K562 (cell line): ENCODE measurements around the gene F2RL1. TPM values are rescaled to one million over a fixed set of nuclear protein-coding genes. Genes with fewer than 3 reads are reported as not detected.
A peak's percentile ranks its signal among the peaks of the same experiment; 100 is the strongest.

Experiments
- CBX5 ChIP-seq: IDR thresholded peaks from 2 replicates; pipeline ENCODE4 v1.6.1; 2014; ENCODE audit warnings: low read depth, borderline replicate concordance
- E2F3 ChIP-seq: fragments of 250-450 bp; sonication (Bioruptor Pico); IDR thresholded peaks from 2 replicates; pipeline ENCODE4 v1.4.0; 2020; ENCODE audit warnings: mild to moderate bottlenecking
- E2F8 ChIP-seq: fragments of 450-650 bp; IDR thresholded peaks from 2 replicates; pipeline ENCODE4 v1.7.1; 2018; ENCODE audit warnings: mild to moderate bottlenecking, low read depth; ENCODE audit not compliant: partially characterized antibody
- FUS ChIP-seq: fragments of 200-400 bp; formaldehyde crosslinking; optimal IDR thresholded peaks from 2 replicates; pipeline ENCODE3; 2017; ENCODE audit warnings: low read depth, low read length
- GTF2F1 ChIP-seq: IDR thresholded peaks from 2 replicates; pipeline ENCODE4 v1.6.1; 2011; ENCODE audit warnings: low read depth, low read length, improper control_type of control experiment
- HDGF ChIP-seq: fragments of 450-650 bp; IDR thresholded peaks from 2 replicates; pipeline ENCODE4 v1.6.1; 2016
- HNRNPLL ChIP-seq: fragments of 200-400 bp; formaldehyde crosslinking; IDR thresholded peaks from 2 replicates; pipeline ENCODE4 v1.6.1; 2017; ENCODE audit warnings: low read length, low read depth, mild to moderate bottlenecking; ENCODE audit not compliant: poor library complexity, severe bottlenecking
- MTF1 ChIP-seq: fragments of 250-450 bp; sonication (Bioruptor Pico); IDR thresholded peaks from 2 replicates; pipeline ENCODE4 v1.9.0; 2021; ENCODE audit warnings: moderate library complexity, mild to moderate bottlenecking, inconsistent platforms, borderline replicate concordance
- MYNN ChIP-seq, 2 experiments: sonication (generic); formaldehyde crosslinking in 1 of 2; IDR thresholded peaks; 2 replicates each; pipeline versions ENCODE4 v1.5.0 to v1.6.1; 2016 to 2020; ENCODE audit warnings: antibody characterized with exemption in 1 of 2, missing genetic modification reagents in 1 of 2
- NBN ChIP-seq: fragments of 450-650 bp; IDR thresholded peaks from 2 replicates; pipeline ENCODE4 v1.6.1; 2016; ENCODE audit warnings: low read depth, mild to moderate bottlenecking
- NFYB ChIP-seq: IDR thresholded peaks from 2 replicates; pipeline ENCODE4 v1.6.1; 2011; ENCODE audit warnings: mild to moderate bottlenecking, moderate library complexity; ENCODE audit not compliant: insufficient read length; ENCODE audit errors: extremely low read depth
- NR2C2 ChIP-seq, 2 experiments: fragments of 200-800 bp in 1 of 2; sonication (Bioruptor generic) in 1 of 2; sonication (generic) in 1 of 2; formaldehyde crosslinking in 1 of 2; IDR thresholded peaks; 2 replicates each; pipeline versions ENCODE4 v1.6.1 to v1.8.0; 2016 to 2022; ENCODE audit warnings: mild to moderate bottlenecking in 1 of 2, missing compliant biosample characterization in 1 of 2, missing genetic modification characterization in 1 of 2, missing genetic modification reagents in 1 of 2
- POLR2A ChIP-seq: fragments of 450-650 bp; conservative IDR thresholded peaks from 2 replicates; pipeline ENCODE4 v1.6.1; 2016
- SMAD4 ChIP-seq: fragments of 250-450 bp; sonication (Bioruptor Pico); conservative IDR thresholded peaks from 2 replicates; pipeline ENCODE4 v1.8.0; 2021; ENCODE audit warnings: inconsistent platforms, mild to moderate bottlenecking, moderate library complexity
- SOX6 ChIP-seq: fragments of 450-650 bp; IDR thresholded peaks from 2 replicates; pipeline ENCODE4 v1.6.1; 2014; ENCODE audit warnings: mild to moderate bottlenecking
- TAF1 ChIP-seq: IDR thresholded peaks from 2 replicates; pipeline ENCODE4 v1.6.1; 2011; ENCODE audit warnings: mild to moderate bottlenecking, low read length, moderate library complexity; ENCODE audit not compliant: insufficient read depth, control insufficient read depth, severe bottlenecking; ENCODE audit errors: extremely low read depth
- TCFL5 ChIP-seq: fragments of 250-450 bp; sonication (Bioruptor Pico); conservative IDR thresholded peaks from 2 replicates; pipeline ENCODE4 v1.6.1; 2021; ENCODE audit warnings: mild to moderate bottlenecking, moderate library complexity, matching md5 sums
- THAP12 ChIP-seq: fragments of 250-450 bp; sonication (Bioruptor Pico); IDR thresholded peaks from 2 replicates; pipeline ENCODE4 v1.9.0; 2021; ENCODE audit warnings: mild to moderate bottlenecking, inconsistent platforms
- ZBTB7A ChIP-seq: IDR thresholded peaks from 2 replicates; pipeline ENCODE4 v1.6.1; 2011; ENCODE audit warnings: low read depth, mild to moderate bottlenecking, low read length, moderate library complexity, borderline replicate concordance; ENCODE audit not compliant: control insufficient read depth
- ZNF197 ChIP-seq: fragments of 200-800 bp; sonication (Bioruptor generic); IDR thresholded peaks from 2 replicates; pipeline ENCODE4 v1.6.1; 2016; ENCODE audit warnings: low read depth, missing genetic modification characterization, missing compliant biosample characterization
- ZNF217 ChIP-seq: sonication (generic); formaldehyde crosslinking; IDR thresholded peaks from 2 replicates; pipeline ENCODE4 v1.8.0; 2022; ENCODE audit warnings: mild to moderate bottlenecking, missing genetic modification reagents
- ZNF311 ChIP-seq: fragments of 250-450 bp; sonication (Bioruptor Pico); IDR thresholded peaks from 2 replicates; pipeline ENCODE4 v1.4.0; 2020; ENCODE audit warnings: mild to moderate bottlenecking, moderate library complexity
- ZNF436 ChIP-seq: fragments of 250-450, 450-650 bp; sonication (Bioruptor Pico); formaldehyde crosslinking; IDR thresholded peaks from 2 replicates; pipeline ENCODE4 v1.7.0; 2020; ENCODE audit warnings: mild to moderate bottlenecking
- ZZZ3 ChIP-seq: fragments of 450-650 bp; IDR thresholded peaks from 2 replicates; pipeline ENCODE4 v1.6.1; 2016; ENCODE audit warnings: antibody characterized with exemption, mild to moderate bottlenecking, moderate library complexity
- polyA plus RNA-seq, 8 experiments: library from polyadenylated mRNA; depleted of rRNA in 4 of 8; stranded (reverse) in 5 of 8; unstranded in 3 of 8; fragments of >200 nt; fragmentation: Nextera tagmentation in 2 of 8; fragmentation: Illumina TruSeq in 1 of 8; extraction: Ambion mirVana in 2 of 8; extraction: Trizol in 1 of 8; gene quantifications; 2 replicates each; pipeline versions ENCODE4 v1.2.1 to v1.2.3, GENCODE V29; 2011 to 2014; ENCODE audit warnings: inconsistent platforms in 1 of 8, missing spikeins in 1 of 8
- total RNA-seq, 7 experiments: library from RNA; depleted of rRNA in 6 of 7; stranded (reverse); fragments of >200 nt in 6 of 7; fragmentation: Illumina TruSeq in 2 of 7; extraction: Trizol in 2 of 7; gene quantifications; 2 replicates each; pipeline versions ENCODE4 v1.2.1 to v1.2.3, GENCODE V29; 2011 to 2021; ENCODE audit warnings: low replicate concordance in 1 of 7

The F2RL1 gene
- total and polyA plus RNA-seq, 9 of the 15 experiments (the other 6 are each of a cell fraction or from before 2014, with no cell fraction given), result 0.03 to 0.50 (median 0.27) TPM; not detected in 6

GRCh38 chr5:76849419-76850291 lies 30.8 kb downstream of the F2RL1 start, which contains the start of gene S100Z (continued):
- no peak for TF ChIP-seq NFYB
- TF ChIP-seq NR2C2 (CRISPR knock-in tag; IDR thresholded peaks at IDR 0.05), result no peak
- no peak; the same call in 1 of the 2 replicates for TF ChIP-seq NR2C2 (tag; IDR thresholded peaks at IDR 0.05)
- TF ChIP-seq MTF1 (CRISPR knock-in tag), result no peak
- TF ChIP-seq TCFL5 (CRISPR knock-in tag), result no peak
- no peak for TF ChIP-seq CBX5
- no peak for TF ChIP-seq ZZZ3
- 0 out of 2 replicates have a peak, but pooled peaks have one; percentile 41 for TF ChIP-seq ZNF197 (CRISPR knock-in tag)
- no peak for TF ChIP-seq E2F3 (CRISPR knock-in tag)
- no peak for TF ChIP-seq E2F8
- peak; percentile 53; the same call in 1 of the 2 replicates for TF ChIP-seq MYNN (IDR thresholded peaks at IDR 0.05)
- TF ChIP-seq MYNN (CRISPR knock-in tag; IDR thresholded peaks at IDR 0.05), result no peak
- TF ChIP-seq HDGF, result no peak
- 0 out of 2 replicates have a peak, but pooled peaks have one; percentile 35 for TF ChIP-seq ZBTB7A
- peak; percentile 84 for TF ChIP-seq NBN
- TF ChIP-seq FUS, result no peak
- TF ChIP-seq ZNF217 (CRISPR knock-in tag), result no peak
- TF ChIP-seq SMAD4 (CRISPR knock-in tag), result peak; percentile 78; the same call in 1 of the 2 replicates
- no peak for TF ChIP-seq ZNF436 (CRISPR knock-in tag)
- no peak for TF ChIP-seq HNRNPLL
- no peak for TF ChIP-seq GTF2F1
- TF ChIP-seq ZNF311, result no peak
- peak; percentile 68 for TF ChIP-seq TAF1
- no peak for TF ChIP-seq THAP12 (CRISPR knock-in tag)
- peak; percentile 76 for TF ChIP-seq POLR2A
- peak; percentile 94 for TF ChIP-seq SOX6
